Rectal smooth muscle tissue (tissue), 1 donor: Measurements from ENCODE around the gene AZU1.
"Not testable (repeated sequence)": the region's sequence is repeated elsewhere in the genome, so short reads cannot be mapped to it uniquely, and the experiment has no call there.

Experiments
- H3K27ac ChIP-seq: one replicate; pipeline ENCODE4 v1.7.0; 2013; ENCODE audit warnings: low read depth, low read length, inconsistent platforms
- H3K27me3 ChIP-seq: one replicate; pipeline ENCODE4 v1.7.0; 2013; ENCODE audit warnings: low read length; ENCODE audit not compliant: control insufficient read depth, insufficient read depth
- H3K36me3 ChIP-seq: one replicate; pipeline ENCODE4 v1.7.0; 2013; ENCODE audit warnings: low read length; ENCODE audit not compliant: control insufficient read depth, insufficient read depth
- H3K4me1 ChIP-seq: one replicate; pipeline ENCODE4 v1.7.0; 2013; ENCODE audit warnings: low read length; ENCODE audit not compliant: control insufficient read depth, insufficient read depth
- H3K4me3 ChIP-seq: one replicate; pipeline ENCODE4 v1.7.0; 2013; ENCODE audit warnings: low read length
- H3K9ac ChIP-seq: one replicate; pipeline ENCODE4 v1.7.0; 2013; ENCODE audit warnings: low read length

AZU1 gene

GRCh38 chr19:835210-835810 is 7.7 kb downstream of the AZU1 start:
- Histone ChIP-seq H3K27ac (no peak overlapping the region), H3K9ac (no peak overlapping the region), H3K36me3 (no peaks in the 10 kb centered on the region), H3K4me1 (no peaks in the 10 kb centered on the region), H3K4me3 (no peak overlapping the region), H3K27me3 (peaks cover 18% of the 10 kb centered on the region)

GRCh38 chr19:840519-841206 is 13.0 kb downstream of the AZU1 start, which contains the start of gene PRTN3:
PRTN3 (plus strand) TSS chr19:840999; CDS start chr19:841009, 10 bp downstream.
- Histone ChIP-seq H3K9ac (no peak within 1 kb of the TSS), H3K36me3 (no peaks in the 10 kb centered on the region), H3K4me3 (no peak within 1 kb of the TSS), H3K27me3 (peaks cover 30% of the 10 kb centered on the region), H3K4me1 (no peaks in the 10 kb centered on the region), H3K27ac (no peak within 1 kb of the TSS)

- H3K27me3 ChIP-seq, result peaks cover 23% of the 10 kb centered on the region
- not testable (repeated sequence) for H3K4me3 ChIP-seq, H3K27ac ChIP-seq, H3K9ac ChIP-seq, H3K4me1 ChIP-seq, H3K36me3 ChIP-seq
These were observed 15.2 kb downstream of the AZU1 start for GRCh38 chr19:842802-843179.

- Histone ChIP-seq H3K27ac (no peak overlapping the region), H3K9ac (no peak overlapping the region), H3K27me3 (peaks cover 23% of the 10 kb centered on the region), H3K4me1 (no peaks in the 10 kb centered on the region), H3K4me3 (peak overlapping the region; percentile 41), H3K36me3 (no peaks in the 10 kb centered on the region)
These were observed 15.7 kb downstream of the AZU1 start for GRCh38 chr19:843180-843835.

GRCh38 chr19:843836-844545 is 16.4 kb downstream of the AZU1 start:
- H3K4me1 ChIP-seq, result no peaks in the 10 kb centered on the region
- H3K36me3 ChIP-seq, result no peaks in the 10 kb centered on the region
- H3K4me3 ChIP-seq, result peak overlapping the region; percentile 41
- H3K27ac ChIP-seq, result no peak overlapping the region
- no peak overlapping the region for H3K9ac ChIP-seq
- peaks cover 23% of the 10 kb centered on the region for H3K27me3 ChIP-seq

- Histone ChIP-seq H3K27me3 (peaks cover 23% of the 10 kb centered on the region), H3K9ac (no peak overlapping the region)
These were observed 16.9 kb downstream of the AZU1 start for GRCh38 chr19:844546-844971.

GRCh38 chr19:845707-846521 is 18.3 kb downstream of the AZU1 start:
- H3K4me1 ChIP-seq, result peaks cover 3% of the 10 kb centered on the region
- peaks cover 19% of the 10 kb centered on the region for H3K27me3 ChIP-seq
- H3K4me3 ChIP-seq, result no peak overlapping the region
- no peak overlapping the region for H3K27ac ChIP-seq
- no peaks in the 10 kb centered on the region for H3K36me3 ChIP-seq
- H3K9ac ChIP-seq, result no peak overlapping the region

More at GRCh38 chr19:844546-844971, 16.9 kb downstream of the AZU1 start:
- Histone ChIP-seq H3K4me3 (no peak overlapping the region), H3K4me1 (no peaks in the 10 kb centered on the region), H3K36me3 (no peaks in the 10 kb centered on the region), H3K27ac (no peak overlapping the region)

GRCh38 chr19:848386-848921 is 20.8 kb downstream of the AZU1 start:
- Histone ChIP-seq H3K4me3 (no peak overlapping the region), H3K4me1 (peaks cover 8% of the 10 kb centered on the region), H3K9ac (no peak overlapping the region), H3K36me3 (no peaks in the 10 kb centered on the region), H3K27ac (peak overlapping the region; percentile 45), H3K27me3 (peaks cover 13% of the 10 kb centered on the region)

- not testable (repeated sequence) for H3K4me1 ChIP-seq, H3K4me3 ChIP-seq, H3K9ac ChIP-seq, H3K27ac ChIP-seq, H3K36me3 ChIP-seq
- H3K27me3 ChIP-seq, result peaks cover 13% of the 10 kb centered on the region
These were observed 21.6 kb downstream of the AZU1 start for GRCh38 chr19:849195-849594.

GRCh38 chr19:850221-850978 is 22.8 kb downstream of the AZU1 start:
- peak overlapping the region; percentile 19 for H3K4me3 ChIP-seq

GRCh38 chr19:850979-851335 is 23.3 kb downstream of the AZU1 start:
- Histone ChIP-seq H3K9ac (no peak overlapping the region), H3K4me1 (peaks cover 8% of the 10 kb centered on the region), H3K27me3 (peaks cover 5% of the 10 kb centered on the region), H3K36me3 (no peaks in the 10 kb centered on the region), H3K27ac (peak overlapping the region; percentile 80), H3K4me3 (peak overlapping the region; percentile 19)

More at GRCh38 chr19:850221-850978, 22.8 kb downstream of the AZU1 start:
- Histone ChIP-seq H3K4me1 (peaks cover 8% of the 10 kb centered on the region), H3K9ac (no peak overlapping the region), H3K27ac (peak overlapping the region; percentile 80), H3K27me3 (peaks cover 6% of the 10 kb centered on the region), H3K36me3 (no peaks in the 10 kb centered on the region)
